HUES6 (cell line): Measurements from ENCODE around the gene FAM163B.
A peak's percentile ranks its signal among the peaks of the same experiment; 100 is the strongest.

Experiments used
- H3K27ac ChIP-seq: 2 replicates; pipeline ENCODE4 v1.7.0; 2013; ENCODE audit warnings: low read depth, mild to moderate bottlenecking, low read length, inconsistent platforms
- H3K27me3 ChIP-seq: 2 replicates; pipeline ENCODE4 v1.6.1; 2013; ENCODE audit warnings: low read length; ENCODE audit not compliant: control insufficient read depth, insufficient read depth
- H3K36me3 ChIP-seq: 2 replicates; pipeline ENCODE4 v1.6.1; 2013; ENCODE audit warnings: low read length; ENCODE audit not compliant: control insufficient read depth, insufficient read depth
- H3K4me1 ChIP-seq: 2 replicates; pipeline ENCODE4 v1.6.1; 2013; ENCODE audit warnings: low read length; ENCODE audit not compliant: control insufficient read depth, insufficient read depth
- H3K4me3 ChIP-seq: 2 replicates; pipeline ENCODE4 v1.5.1; 2013; ENCODE audit warnings: low read depth, low read length
- H3K9ac ChIP-seq: one replicate; pipeline ENCODE4 v1.6.1; 2013; ENCODE audit warnings: mild to moderate bottlenecking, low read length
- H3K9me3 ChIP-seq: 2 replicates; pipeline ENCODE4 v1.6.1; 2013; ENCODE audit warnings: low read depth, low read length; ENCODE audit not compliant: control insufficient read depth, insufficient read depth

FAM163B gene

GRCh38 chr9:133609311-133610098 is at the start of gene FAM163B:
Gene FAM163B (minus strand): TSS chr9:133609389. CDS start chr9:133580223, 29,166 bp downstream.
- no peak within 1 kb of the TSS for H3K9ac ChIP-seq
- no peaks in the 10 kb centered on the region for H3K36me3 ChIP-seq
- no peaks in the 10 kb centered on the region for H3K9me3 ChIP-seq
- H3K27me3 ChIP-seq: peaks cover 75% of the 10 kb centered on the region
- H3K27ac ChIP-seq: no peak within 1 kb of the TSS
- H3K4me1 ChIP-seq: peaks cover 5% of the 10 kb centered on the region; the same call in 1 of the 2 replicates
- peak within 1 kb of the TSS; percentile 54 for H3K4me3 ChIP-seq

- peaks cover 14% of the 10 kb centered on the region for H3K4me1 ChIP-seq
- H3K27me3 ChIP-seq: peaks cover 68% of the 10 kb centered on the region
- H3K4me3 ChIP-seq: no peak overlapping the region
- H3K9me3 ChIP-seq: no peaks in the 10 kb centered on the region
- H3K36me3 ChIP-seq: no peaks in the 10 kb centered on the region
- no peak overlapping the region for H3K9ac ChIP-seq
- no peak overlapping the region for H3K27ac ChIP-seq
Measured at GRCh38 chr9:133657120-133657661, 48.0 kb upstream of the FAM163B start.

GRCh38 chr9:133656211-133657119 is 47.3 kb upstream of the FAM163B start:
- H3K9me3 ChIP-seq: no peaks in the 10 kb centered on the region
- no peak overlapping the region for H3K4me3 ChIP-seq
- no peak overlapping the region for H3K27ac ChIP-seq
- H3K27me3 ChIP-seq: peaks cover 68% of the 10 kb centered on the region
- H3K4me1 ChIP-seq: peaks cover 14% of the 10 kb centered on the region
- H3K36me3 ChIP-seq: no peaks in the 10 kb centered on the region
- H3K9ac ChIP-seq: no peak overlapping the region

- H3K27ac ChIP-seq: no peak overlapping the region
- H3K4me3 ChIP-seq: no peak overlapping the region
- H3K4me1 ChIP-seq: peaks cover 14% of the 10 kb centered on the region
- no peaks in the 10 kb centered on the region for H3K9me3 ChIP-seq
- no peaks in the 10 kb centered on the region for H3K36me3 ChIP-seq
- H3K9ac ChIP-seq: no peak overlapping the region
- H3K27me3 ChIP-seq: peaks cover 73% of the 10 kb centered on the region
Measured at GRCh38 chr9:133655701-133656100, 46.5 kb upstream of the FAM163B start.

- Histone ChIP-seq H3K4me1 (peaks cover 14% of the 10 kb centered on the region), H3K27me3 (peaks cover 66% of the 10 kb centered on the region), H3K4me3 (no peak overlapping the region), H3K27ac (no peak overlapping the region), H3K9ac (no peak overlapping the region), H3K9me3 (no peaks in the 10 kb centered on the region), H3K36me3 (no peaks in the 10 kb centered on the region)
Measured at GRCh38 chr9:133654736-133655657, 45.8 kb upstream of the FAM163B start.

GRCh38 chr9:133653638-133654037 is 44.4 kb upstream of the FAM163B start:
- H3K4me3 ChIP-seq: no peak overlapping the region
- H3K27ac ChIP-seq: no peak overlapping the region
- no peak overlapping the region for H3K9ac ChIP-seq
- H3K4me1 ChIP-seq: peaks cover 4% of the 10 kb centered on the region
- H3K36me3 ChIP-seq: no peaks in the 10 kb centered on the region
- peaks cover 53% of the 10 kb centered on the region for H3K27me3 ChIP-seq
- no peaks in the 10 kb centered on the region for H3K9me3 ChIP-seq

GRCh38 chr9:133650026-133650425 is 40.8 kb upstream of the FAM163B start:
- Histone ChIP-seq H3K27ac (no peak overlapping the region), H3K9me3 (no peaks in the 10 kb centered on the region), H3K4me3 (no peak overlapping the region), H3K9ac (no peak overlapping the region), H3K4me1 (no peaks in the 10 kb centered on the region), H3K27me3 (peaks cover 23% of the 10 kb centered on the region; the same call in 1 of the 2 replicates), H3K36me3 (no peaks in the 10 kb centered on the region)

GRCh38 chr9:133649194-133649593 is 40.0 kb upstream of the FAM163B start:
- no peaks in the 10 kb centered on the region for H3K4me1 ChIP-seq
- H3K4me3 ChIP-seq: no peak overlapping the region
- H3K9me3 ChIP-seq: no peaks in the 10 kb centered on the region
- H3K9ac ChIP-seq: no peak overlapping the region
- H3K27ac ChIP-seq: no peak overlapping the region
- peaks cover 16% of the 10 kb centered on the region; the same call in 1 of the 2 replicates for H3K27me3 ChIP-seq
- no peaks in the 10 kb centered on the region for H3K36me3 ChIP-seq

- H3K27ac ChIP-seq: no peak overlapping the region
- no peak overlapping the region for H3K9ac ChIP-seq
- H3K4me3 ChIP-seq: no peak overlapping the region
- H3K27me3 ChIP-seq: peaks cover 9% of the 10 kb centered on the region; the same call in 1 of the 2 replicates
- no peaks in the 10 kb centered on the region for H3K36me3 ChIP-seq
- H3K9me3 ChIP-seq: no peaks in the 10 kb centered on the region
- H3K4me1 ChIP-seq: no peaks in the 10 kb centered on the region
Measured at GRCh38 chr9:133647765-133648469, 38.7 kb upstream of the FAM163B start.

GRCh38 chr9:133647148-133647547 is 38.0 kb upstream of the FAM163B start:
- H3K27ac ChIP-seq: no peak overlapping the region

More at GRCh38 chr9:133647148-133647547, 38.0 kb upstream of the FAM163B start:
- H3K4me1 ChIP-seq: no peaks in the 10 kb centered on the region
- no peak overlapping the region for H3K9ac ChIP-seq
- H3K27me3 ChIP-seq: peaks cover 9% of the 10 kb centered on the region; the same call in 1 of the 2 replicates
- no peak overlapping the region for H3K4me3 ChIP-seq
- H3K9me3 ChIP-seq: no peaks in the 10 kb centered on the region
- no peaks in the 10 kb centered on the region for H3K36me3 ChIP-seq
